Nephron (organoid): ENCODE measurements around the gene OSBPL6.

ENCODE experiments used
- H3K27ac Mint-ChIP-seq, 3 experiments: 2 replicates each; pipeline ENCODE4 v1.8.0; 2020; ENCODE audit warnings: mixed read lengths in 3 of 3, mild to moderate bottlenecking in 2 of 3, moderate library complexity in 1 of 3
- H3K27me3 Mint-ChIP-seq: 2 replicates; pipeline ENCODE4 v1.8.0; 2021; ENCODE audit warnings: low read depth, mild to moderate bottlenecking, moderate library complexity, mixed read lengths
- H3K36me3 Mint-ChIP-seq: 2 replicates; pipeline ENCODE4 v1.8.0; 2020; ENCODE audit warnings: low read depth, mixed read lengths
- H3K4me1 Mint-ChIP-seq: 2 replicates; pipeline ENCODE4 v1.8.0; 2020; ENCODE audit warnings: mixed read lengths
- H3K4me3 Mint-ChIP-seq, 3 experiments: 2 replicates each; pipeline ENCODE4 v1.8.0; 2020; ENCODE audit warnings: mild to moderate bottlenecking in 3 of 3, mixed read lengths in 3 of 3, moderate library complexity in 2 of 3
- H3K9me3 Mint-ChIP-seq: 2 replicates; pipeline ENCODE4 v1.8.0; 2020; ENCODE audit warnings: mixed read lengths
- CTCF ChIP-seq, 3 experiments: fragments of 200-600 bp; sonication (generic); IDR thresholded peaks; one replicate each; pipeline ENCODE4 v1.5.0; 2021; ENCODE audit warnings: antibody characterized with exemption in 3 of 3; ENCODE audit not compliant: unreplicated experiment in 3 of 3

The OSBPL6 gene

GRCh38 chr2:178452334-178452733, 258.0 kb downstream of the OSBPL6 start:
- H3K4me3 Mint-ChIP-seq = peak overlapping the region; percentile 55 to 72 (median 72)
- H3K36me3 Mint-ChIP-seq = peaks cover 19% of the 10 kb centered on the region
- peaks cover 36% of the 10 kb centered on the region for H3K4me1 Mint-ChIP-seq
- no peaks in the 10 kb centered on the region for H3K27me3 Mint-ChIP-seq
- H3K9me3 Mint-ChIP-seq = no peaks in the 10 kb centered on the region
- peak overlapping the region; percentile 99 to 100 (median 100) for H3K27ac Mint-ChIP-seq
- no peak for TF ChIP-seq CTCF (IDR thresholded peaks at IDR 0.05; ENCODE audit: unreplicated experiment in 3 of 3)
